HuH-7 (cell line): ENCODE results near the gene CCM2L.

Experiments used
- DNase-seq: peaks from one replicate; pipeline ENCODE4 v3.0.0; 2011; ENCODE audit warnings: low spot score

CCM2L gene

GRCh38 chr20:32059189-32059588, 49.0 kb downstream of the CCM2L start:
- no peak for DNase-seq

GRCh38 chr20:32062776-32063170, 52.5 kb downstream of the CCM2L start:
- DNase-seq = no peak

GRCh38 chr20:32063695-32064094, 53.5 kb downstream of the CCM2L start:
- DNase-seq = no peak

GRCh38 chr20:32064667-32065066, 54.4 kb downstream of the CCM2L start:
- no peak for DNase-seq

- no peak for DNase-seq
Observed at GRCh38 chr20:32067234-32067821, 57.1 kb downstream of the CCM2L start.

- DNase-seq = no peak
Observed at GRCh38 chr20:32068174-32068573, 57.9 kb downstream of the CCM2L start.

GRCh38 chr20:32069711-32070110, 59.5 kb downstream of the CCM2L start:
- DNase-seq = no peak

- DNase-seq = no peak
Observed at GRCh38 chr20:32070282-32070681, 60.0 kb downstream of the CCM2L start.

- no peak for DNase-seq
Observed at GRCh38 chr20:32070690-32071213, 60.5 kb downstream of the CCM2L start.

GRCh38 chr20:32071395-32072167, 61.3 kb downstream of the CCM2L start:
- no peak for DNase-seq

- no peak for DNase-seq
Observed at GRCh38 chr20:32072168-32072750, 62.0 kb downstream of the CCM2L start.

GRCh38 chr20:32075534-32075933, 65.3 kb downstream of the CCM2L start:
- DNase-seq = no peak

GRCh38 chr20:32077190-32077589, 67.0 kb downstream of the CCM2L start:
- no peak for DNase-seq

- DNase-seq = no peak
Observed at GRCh38 chr20:32078322-32078721, 68.1 kb downstream of the CCM2L start.

- no peak for DNase-seq
Observed at GRCh38 chr20:32078791-32079190, 68.6 kb downstream of the CCM2L start.

- DNase-seq = no peak
Observed at GRCh38 chr20:32079655-32080109, 69.4 kb downstream of the CCM2L start.

- DNase-seq = no peak
Observed at GRCh38 chr20:32080783-32081182, 70.5 kb downstream of the CCM2L start.
